HCT116 (cell line): ENCODE measurements around the gene USP17L5. TPM values are rescaled to one million over a fixed set of nuclear protein-coding genes. Genes with fewer than 3 reads are reported as not detected.
"Not testable (repeated sequence)": the region's sequence is repeated elsewhere in the genome, so short reads cannot be mapped to it uniquely, and the experiment has no call there.

ENCODE experiments used
- ATAC-seq: fragments of 200-7000 bp; cut with Tn5 transposase; 2 replicates; pipeline ENCODE4 v1.9.1; 2020; ENCODE audit warnings: mild to moderate bottlenecking, moderate library complexity
- BruUV-seq: library from RNA; stranded (reverse); fragments of 400-500 nt; replicated peaks from 2 replicates; lab custom pipeline; 2021; lab: Mats Ljungman, UMichigan
- CTCF ChIA-PET: fragments of 300-600 bp; sonication (Branson Sonifier 250); formaldehyde crosslinking; loops from one replicate; lab custom pipeline; 2021; ENCODE audit warnings: antibody characterized with exemption; lab: Charles Lee
- POLR2A ChIA-PET: fragments of 300-600, 350-600 bp; sonication (Branson Sonifier 250); formaldehyde crosslinking; loops from one replicate; lab custom pipeline; 2021; ENCODE audit warnings: antibody characterized with exemption; lab: Charles Lee
- RAD21 ChIA-PET, 2 experiments: fragments of 300-600 bp; sonication (Branson Sonifier 250); formaldehyde crosslinking; loops; one replicate each; lab custom pipeline; 2023; ENCODE audit warnings: low total read pairs in 2 of 2; ENCODE audit not compliant: uncharacterized antibody in 2 of 2, unreplicated experiment in 2 of 2, low non-redundant PET in 1 of 2; lab: Charles Lee
- DNase-seq: peaks from one replicate; pipeline ENCODE4 v3.0.0-alpha.2; 2010; ENCODE audit warnings: low read depth, low spot score
- H2AFZ ChIP-seq: fragments of 200-600 bp; shearing (Covaris generic), sonication (generic); 2 replicates; pipeline ENCODE4 v1.6.1; 2017; ENCODE audit warnings: low read depth, mixed run types, mixed read lengths, antibody characterized with exemption, low read length; ENCODE audit not compliant: poor library complexity, severe bottlenecking
- H3K27ac ChIP-seq: 2 replicates; pipeline ENCODE4 v1.5.1; 2012; ENCODE audit warnings: low read depth, low read length
- H3K27me3 ChIP-seq: fragments of 200-600 bp; sonication (generic); 2 replicates; pipeline ENCODE4 v1.6.1; 2016; ENCODE audit warnings: mixed run types, low read length, mixed read lengths; ENCODE audit not compliant: insufficient read depth
- H3K36me3 ChIP-seq, 2 experiments: fragments of 200-500 bp in 1 of 2; fragments of 200-600 bp in 1 of 2; sonication (Bioruptor generic) in 1 of 2; sonication (generic) in 1 of 2; 2 replicates each; pipeline versions ENCODE4 v1.5.1 to v1.6.1; 2014 to 2016; ENCODE audit warnings: low read length in 2 of 2, inconsistent platforms in 1 of 2, mixed read lengths in 1 of 2, mixed run types in 1 of 2; ENCODE audit not compliant: insufficient read depth in 2 of 2, control insufficient read depth in 1 of 2
- H3K4me1 ChIP-seq, 2 experiments: fragments of 200-600 bp in 1 of 2; sonication (generic) in 1 of 2; 2 replicates each; pipeline versions ENCODE4 v1.5.1 to v1.6.1; 2012 to 2017; ENCODE audit warnings: low read length in 2 of 2, inconsistent platforms in 1 of 2, mild to moderate bottlenecking in 1 of 2, mixed read lengths in 1 of 2, mixed run types in 1 of 2, moderate library complexity in 1 of 2; ENCODE audit not compliant: insufficient read depth in 2 of 2, control insufficient read depth in 1 of 2
- H3K4me2 ChIP-seq: fragments of 200-600 bp; sonication (generic); 2 replicates; pipeline ENCODE4 v1.6.1; 2017; ENCODE audit warnings: mixed run types, low read length, mixed read lengths
- H3K4me3 ChIP-seq, 2 experiments: fragments of 200-600 bp in 1 of 2; sonication (generic) in 1 of 2; replicated peaks in 1 of 2; 2 replicates each; pipeline ENCODE4 v1.5.1; 2011 to 2016; ENCODE audit warnings: low read length in 2 of 2, control low read depth in 1 of 2, low read depth in 1 of 2, mild to moderate bottlenecking in 1 of 2, mixed read lengths in 1 of 2, mixed run types in 1 of 2
- H3K79me2 ChIP-seq: fragments of 200-600 bp; sonication (generic); 2 replicates; pipeline ENCODE4 v1.6.1; 2017; ENCODE audit warnings: mild to moderate bottlenecking, mixed run types, low read length, moderate library complexity, mixed read lengths; ENCODE audit not compliant: insufficient read depth
- H3K9ac ChIP-seq: fragments of 200-600 bp; sonication (generic); 2 replicates; pipeline ENCODE4 v1.6.1; 2016; ENCODE audit warnings: low read length, mixed read lengths
- H3K9me2 ChIP-seq: fragments of 200-600 bp; sonication (generic), shearing (Covaris generic); 2 replicates; pipeline ENCODE4 v1.6.1; 2017; ENCODE audit warnings: mixed run types, mild to moderate bottlenecking, moderate library complexity; ENCODE audit not compliant: insufficient read depth
- H3K9me3 ChIP-seq, 2 experiments: fragments of 200-500 bp in 1 of 2; fragments of 200-600 bp in 1 of 2; sonication (Bioruptor generic) in 1 of 2; sonication (generic) in 1 of 2; 2 replicates each; pipeline ENCODE4 v1.6.1; 2014 to 2017; ENCODE audit warnings: low read length in 2 of 2, mixed read lengths in 2 of 2, inconsistent platforms in 1 of 2, low read depth in 1 of 2, mild to moderate bottlenecking in 1 of 2, mixed run types in 1 of 2, moderate library complexity in 1 of 2; ENCODE audit not compliant: control insufficient read depth in 1 of 2, insufficient read depth in 1 of 2
- H4K20me1 ChIP-seq: fragments of 200-600 bp; sonication (generic), shearing (Covaris generic); 2 replicates; pipeline ENCODE4 v1.6.1; 2017; ENCODE audit warnings: mixed run types, mild to moderate bottlenecking, moderate library complexity; ENCODE audit not compliant: insufficient read depth
- intact Hi-C: fragments of 100-400 bp; cut with micrococcal nuclease; formaldehyde crosslinking; loops from 2 replicates; pipeline ENCODE4 v1.10.0; 2022
- total RNA-seq: library from RNA; stranded (reverse); gene quantifications from one replicate; pipeline ENCODE4 v1.2.1, GENCODE V29; 2021; ENCODE audit not compliant: unreplicated experiment

USP17L5 gene
- total RNA-seq, 1 experiment from 2014 or later: not detected

DNA sequence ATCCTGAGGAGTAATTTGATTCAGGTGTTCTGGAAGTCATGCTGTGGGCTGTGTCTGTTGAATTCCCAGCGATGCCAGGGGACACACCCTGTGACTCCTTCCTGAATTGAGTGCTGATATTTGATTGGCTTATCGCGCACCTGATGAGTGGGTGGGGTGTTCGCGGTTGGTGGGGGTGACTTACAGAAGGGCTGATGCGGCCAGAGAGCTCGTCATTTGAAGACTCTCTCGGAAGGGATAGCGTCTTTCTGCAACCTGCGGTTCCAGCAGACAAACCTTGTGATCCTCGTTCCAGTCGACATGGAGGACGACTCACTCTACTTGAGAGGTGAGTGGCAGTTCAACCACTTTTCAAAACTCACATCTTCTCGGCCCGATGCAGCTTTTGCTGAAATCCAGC lies 14.1 kb downstream of the USP17L5 start, which contains the start of gene USP17L29:
TSS of gene USP17L29 (plus strand) at position 301 of the 400 bp plus-strand sequence. CDS start at position 301, 0 bp downstream.
- H3K36me3 ChIP-seq, H3K27ac ChIP-seq, intact Hi-C loops, H3K4me2 ChIP-seq, H3K4me3 ChIP-seq, H3K9me2 ChIP-seq, POLR2A ChIA-PET, H3K9me3 ChIP-seq, DNase-seq, RAD21 ChIA-PET, H3K4me1 ChIP-seq, BruUV-seq, H3K79me2 ChIP-seq, H3K27me3 ChIP-seq, ATAC-seq, H2AFZ ChIP-seq, H4K20me1 ChIP-seq, CTCF ChIA-PET, H3K9ac ChIP-seq: not testable (repeated sequence)

DNA sequence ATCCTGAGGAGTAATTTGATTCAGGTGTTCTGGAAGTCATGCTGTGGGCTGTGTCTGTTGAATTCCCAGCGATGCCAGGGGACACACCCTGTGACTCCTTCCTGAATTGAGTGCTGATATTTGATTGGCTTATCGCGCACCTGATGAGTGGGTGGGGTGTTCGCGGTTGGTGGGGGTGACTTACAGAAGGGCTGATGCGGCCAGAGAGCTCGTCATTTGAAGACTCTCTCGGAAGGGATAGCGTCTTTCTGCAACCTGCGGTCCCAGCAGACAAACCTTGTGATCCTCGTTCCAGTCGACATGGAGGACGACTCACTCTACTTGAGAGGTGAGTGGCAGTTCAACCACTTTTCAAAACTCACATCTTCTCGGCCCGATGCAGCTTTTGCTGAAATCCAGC lies 23.6 kb downstream of the USP17L5 start, which contains the start of gene USP17L30:
TSS of gene USP17L30 (plus strand) at position 301 of the 400 bp plus-strand sequence. CDS start at position 301, 0 bp downstream.
- BruUV-seq, H3K4me1 ChIP-seq, H3K36me3 ChIP-seq, H3K79me2 ChIP-seq, H2AFZ ChIP-seq, ATAC-seq, DNase-seq, H4K20me1 ChIP-seq, H3K4me2 ChIP-seq, H3K9ac ChIP-seq, CTCF ChIA-PET, H3K9me3 ChIP-seq, POLR2A ChIA-PET, H3K27ac ChIP-seq, H3K27me3 ChIP-seq, H3K4me3 ChIP-seq, H3K9me2 ChIP-seq, intact Hi-C loops, RAD21 ChIA-PET: not testable (repeated sequence)

DNA sequence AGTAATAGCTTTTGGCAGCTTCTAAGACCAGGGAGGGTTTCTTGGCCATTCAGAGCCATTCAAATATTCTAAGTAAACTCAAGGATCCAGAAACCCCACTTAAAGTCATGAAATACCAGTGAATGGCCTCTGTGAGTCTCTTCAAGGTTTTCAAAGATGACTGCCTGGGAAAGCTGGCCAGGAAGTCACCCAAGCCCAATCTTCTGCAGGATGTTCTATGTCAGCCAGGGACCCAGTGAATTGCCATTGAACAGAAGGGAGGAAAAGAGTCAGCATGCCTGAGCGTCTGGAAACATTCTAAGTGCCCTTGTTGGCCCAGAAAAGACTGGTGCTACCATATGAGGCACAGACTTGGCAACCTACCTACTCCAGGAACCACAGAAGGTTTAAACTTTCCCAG lies 40.7 kb downstream of the USP17L5 start:
- H2AFZ ChIP-seq, DNase-seq, H3K27ac ChIP-seq, POLR2A ChIA-PET, H3K4me1 ChIP-seq, H3K4me2 ChIP-seq, H3K79me2 ChIP-seq, H3K9me2 ChIP-seq, intact Hi-C loops, H4K20me1 ChIP-seq, BruUV-seq, H3K27me3 ChIP-seq, H3K9ac ChIP-seq, RAD21 ChIA-PET, H3K9me3 ChIP-seq, ATAC-seq, H3K4me3 ChIP-seq, CTCF ChIA-PET, H3K36me3 ChIP-seq: not testable (repeated sequence)
